ENCODE data around the gene SCGB3A1. TPM values are rescaled to one million over a fixed set of nuclear protein-coding genes. Genes with fewer than 3 reads are reported as not detected.

SCGB3A1 gene
- total RNA-seq, 6 experiments from 2014 or later: not detected

DNA sequence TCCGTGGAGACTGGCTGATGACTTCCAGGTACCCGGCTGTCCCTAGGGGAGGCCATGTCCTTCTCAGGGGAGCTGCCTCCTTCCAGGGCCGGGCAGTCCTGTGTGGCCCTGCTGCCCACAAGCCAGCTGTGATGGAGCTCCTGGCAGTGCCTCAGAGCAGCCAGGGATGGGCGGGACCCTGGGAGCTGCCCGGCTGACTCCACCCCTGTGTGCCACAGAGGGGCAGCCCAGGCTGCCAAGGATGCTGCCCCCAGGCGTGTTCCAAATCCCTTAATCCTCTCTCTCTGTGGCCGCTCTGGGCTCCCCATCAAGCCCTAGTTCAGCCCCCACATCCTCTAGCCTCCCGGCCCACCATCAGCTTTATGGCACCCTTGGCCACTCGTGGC lies 7.0 kb upstream of the SCGB3A1 start:
- no peak for DNase-seq
- no peak overlapping the region for H3K27ac Mint-ChIP-seq
- peaks cover 5% of the 10 kb centered on the region; the same call in 1 of the 2 replicates for H3K9me3 Mint-ChIP-seq

GRCh38 chr5:180596668-180597231 lies 5.5 kb upstream of the SCGB3A1 start:
- peaks cover 27% of the 10 kb centered on the region for H3K27me3 Mint-ChIP-seq (ENCODE audit: insufficient read depth)
- H3K4me1 Mint-ChIP-seq (ENCODE audit: low read depth): no peaks in the 10 kb centered on the region
- DNase-seq: no peak
- TF ChIP-seq CTCF (IDR thresholded peaks at IDR 0.05): no peak
- H3K36me3 Mint-ChIP-seq (ENCODE audit: low read depth): no peaks in the 10 kb centered on the region; the same call in 1 of the 2 replicates
- peaks cover 5% of the 10 kb centered on the region; the same call in 1 of the 2 replicates for H3K9me3 Mint-ChIP-seq
- H3K27ac Mint-ChIP-seq: no peak overlapping the region
- no peak overlapping the region for H3K4me3 Mint-ChIP-seq

More for the DNA sequence above, 7.0 kb upstream of the SCGB3A1 start:
- H3K27me3 Mint-ChIP-seq (ENCODE audit: insufficient read depth): peaks cover 16% of the 10 kb centered on the region
- no peak overlapping the region for H3K4me3 Mint-ChIP-seq
- TF ChIP-seq CTCF (IDR thresholded peaks at IDR 0.05): no peak
- no peaks in the 10 kb centered on the region for H3K4me1 Mint-ChIP-seq (ENCODE audit: low read depth)
- H3K36me3 Mint-ChIP-seq (ENCODE audit: low read depth): no peaks in the 10 kb centered on the region

- TF ChIP-seq CTCF (IDR thresholded peaks at IDR 0.05): no peak
- no peak overlapping the region for H3K4me3 Mint-ChIP-seq
These were observed 4.9 kb upstream of the SCGB3A1 start for GRCh38 chr5:180596115-180596667.

GRCh38 chr5:180595381-180596114 lies 4.2 kb upstream of the SCGB3A1 start:
- Mint-ChIP-seq H3K27me3 (ENCODE audit: insufficient read depth) (peaks cover 26% of the 10 kb centered on the region), H3K9me3 (peaks cover 5% of the 10 kb centered on the region; the same call in 1 of the 2 replicates), H3K27ac (no peak overlapping the region), H3K4me3 (no peak overlapping the region), H3K4me1 (ENCODE audit: low read depth) (no peaks in the 10 kb centered on the region), H3K36me3 (ENCODE audit: low read depth) (no peaks in the 10 kb centered on the region; the same call in 1 of the 2 replicates)
- TF ChIP-seq CTCF (IDR thresholded peaks at IDR 0.05): no peak
- DNase-seq: no peak

More at GRCh38 chr5:180596115-180596667, 4.9 kb upstream of the SCGB3A1 start:
- H3K36me3 Mint-ChIP-seq (ENCODE audit: low read depth): no peaks in the 10 kb centered on the region; the same call in 1 of the 2 replicates
- peaks cover 5% of the 10 kb centered on the region; the same call in 1 of the 2 replicates for H3K9me3 Mint-ChIP-seq
- no peaks in the 10 kb centered on the region for H3K4me1 Mint-ChIP-seq (ENCODE audit: low read depth)
- H3K27me3 Mint-ChIP-seq (ENCODE audit: insufficient read depth): peaks cover 26% of the 10 kb centered on the region
- DNase-seq: no peak
- no peak overlapping the region for H3K27ac Mint-ChIP-seq

DNA sequence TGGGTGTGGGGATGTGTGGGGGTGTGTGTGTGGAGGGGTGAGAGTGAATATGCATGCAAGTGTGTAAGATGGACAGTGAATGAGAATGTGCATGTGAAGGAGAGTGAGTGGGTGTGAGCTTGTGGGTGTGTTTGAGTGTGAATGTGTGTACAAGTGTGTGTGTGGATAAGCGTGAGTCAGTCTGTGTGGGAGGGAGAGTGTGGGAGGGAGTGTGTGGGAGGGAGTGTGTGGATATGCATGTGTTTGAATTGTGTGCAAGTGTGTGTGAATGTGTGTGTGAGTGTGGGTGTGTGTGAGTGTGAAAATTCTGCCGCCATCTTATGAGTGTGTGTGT lies 3.7 kb upstream of the SCGB3A1 start:
- H3K36me3 Mint-ChIP-seq (ENCODE audit: low read depth): no peaks in the 10 kb centered on the region; the same call in 1 of the 2 replicates
- H3K9me3 Mint-ChIP-seq: peaks cover 1% of the 10 kb centered on the region; the same call in 1 of the 2 replicates
- no peak for TF ChIP-seq CTCF (IDR thresholded peaks at IDR 0.05)
- H3K4me1 Mint-ChIP-seq (ENCODE audit: low read depth): no peaks in the 10 kb centered on the region
- no peak for DNase-seq
- peaks cover 26% of the 10 kb centered on the region for H3K27me3 Mint-ChIP-seq (ENCODE audit: insufficient read depth)
- H3K4me3 Mint-ChIP-seq: no peak overlapping the region
- no peak overlapping the region for H3K27ac Mint-ChIP-seq

Data from HFFc6 (cell line).